ENCODE results near the gene RAB3C. TPM values are rescaled to one million over a fixed set of nuclear protein-coding genes. Genes with fewer than 3 reads are reported as not detected.

RAB3C gene
- total RNA-seq, 6 experiments from 2014 or later = not detected

GRCh38 chr5:58718269-58718978 is 135.5 kb downstream of the RAB3C start:
- H3K27ac Mint-ChIP-seq = no peak overlapping the region
- no peak overlapping the region for H3K4me3 Mint-ChIP-seq
- peaks cover 1% of the 10 kb centered on the region; the same call in 1 of the 2 replicates for H3K27me3 Mint-ChIP-seq (ENCODE audit: insufficient read depth)
- no peak for TF ChIP-seq CTCF (IDR thresholded peaks at IDR 0.05)
- DNase-seq = no peak
- H3K4me1 Mint-ChIP-seq (ENCODE audit: low read depth) = no peaks in the 10 kb centered on the region
- peaks cover 17% of the 10 kb centered on the region; the same call in 1 of the 2 replicates for H3K9me3 Mint-ChIP-seq
- H3K36me3 Mint-ChIP-seq (ENCODE audit: low read depth) = no peaks in the 10 kb centered on the region

- Mint-ChIP-seq H3K9me3 (0 out of 2 replicates have a peak, but pooled peaks cover 4% of the 10 kb centered on the region), H3K4me3 (no peak overlapping the region), H3K27ac (no peak overlapping the region), H3K27me3 (ENCODE audit: insufficient read depth) (no peaks in the 10 kb centered on the region; the same call in 1 of the 2 replicates), H3K4me1 (ENCODE audit: low read depth) (no peaks in the 10 kb centered on the region), H3K36me3 (ENCODE audit: low read depth) (no peaks in the 10 kb centered on the region)
- DNase-seq = no peak
- no peak for TF ChIP-seq CTCF (IDR thresholded peaks at IDR 0.05)
These were observed 139.3 kb downstream of the RAB3C start for GRCh38 chr5:58722160-58722559.

- no peak for TF ChIP-seq CTCF (IDR thresholded peaks at IDR 0.05)
- H3K9me3 Mint-ChIP-seq = peaks cover 4% of the 10 kb centered on the region; the same call in 1 of the 2 replicates
These were observed 142.1 kb downstream of the RAB3C start for GRCh38 chr5:58724992-58725391.

DNA sequence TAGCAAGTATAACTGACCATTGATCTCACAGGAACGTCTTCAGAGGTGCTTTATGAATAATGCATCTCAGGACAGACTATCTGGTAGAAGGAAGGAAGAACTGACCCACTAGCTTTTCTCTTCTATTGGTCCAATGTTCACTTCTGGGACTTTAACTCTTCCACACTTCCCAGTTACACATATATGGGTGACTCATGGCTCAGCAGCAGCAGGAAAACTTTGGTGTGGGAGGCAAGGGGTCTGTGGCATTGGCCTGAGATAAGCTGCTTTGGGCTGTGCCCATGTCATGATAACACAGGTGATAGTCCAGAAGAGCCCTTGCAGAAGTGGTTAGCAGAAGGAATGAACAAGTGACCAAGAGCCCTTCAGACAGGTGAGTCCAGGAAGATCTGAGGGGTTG is 148.8 kb downstream of the RAB3C start:
- Mint-ChIP-seq H3K36me3 (ENCODE audit: low read depth) (no peaks in the 10 kb centered on the region), H3K9me3 (peaks cover 12% of the 10 kb centered on the region), H3K4me1 (ENCODE audit: low read depth) (no peaks in the 10 kb centered on the region), H3K27me3 (ENCODE audit: insufficient read depth) (no peaks in the 10 kb centered on the region), H3K27ac (no peak overlapping the region), H3K4me3 (no peak overlapping the region)
- DNase-seq = no peak
- TF ChIP-seq CTCF (IDR thresholded peaks at IDR 0.05) = no peak

More at GRCh38 chr5:58724992-58725391, 142.1 kb downstream of the RAB3C start:
- DNase-seq = no peak
- H3K36me3 Mint-ChIP-seq (ENCODE audit: low read depth) = no peaks in the 10 kb centered on the region
- no peak overlapping the region for H3K4me3 Mint-ChIP-seq
- no peak overlapping the region for H3K27ac Mint-ChIP-seq
- H3K4me1 Mint-ChIP-seq (ENCODE audit: low read depth) = no peaks in the 10 kb centered on the region
- no peaks in the 10 kb centered on the region for H3K27me3 Mint-ChIP-seq (ENCODE audit: insufficient read depth)

- Mint-ChIP-seq H3K36me3 (ENCODE audit: low read depth) (no peaks in the 10 kb centered on the region), H3K4me3 (no peak overlapping the region), H3K27ac (no peak overlapping the region), H3K9me3 (peaks cover 20% of the 10 kb centered on the region), H3K27me3 (ENCODE audit: insufficient read depth) (no peaks in the 10 kb centered on the region), H3K4me1 (ENCODE audit: low read depth) (no peaks in the 10 kb centered on the region)
- no peak for TF ChIP-seq CTCF (IDR thresholded peaks at IDR 0.05)
- no peak for DNase-seq
These were observed 152.8 kb downstream of the RAB3C start for GRCh38 chr5:58735637-58736036.

Measured in HFFc6 (cell line).